ENCODE results near the gene BCKDHA.
A peak's percentile ranks its signal among the peaks of the same experiment; 100 is the strongest.

The BCKDHA gene

DNA sequence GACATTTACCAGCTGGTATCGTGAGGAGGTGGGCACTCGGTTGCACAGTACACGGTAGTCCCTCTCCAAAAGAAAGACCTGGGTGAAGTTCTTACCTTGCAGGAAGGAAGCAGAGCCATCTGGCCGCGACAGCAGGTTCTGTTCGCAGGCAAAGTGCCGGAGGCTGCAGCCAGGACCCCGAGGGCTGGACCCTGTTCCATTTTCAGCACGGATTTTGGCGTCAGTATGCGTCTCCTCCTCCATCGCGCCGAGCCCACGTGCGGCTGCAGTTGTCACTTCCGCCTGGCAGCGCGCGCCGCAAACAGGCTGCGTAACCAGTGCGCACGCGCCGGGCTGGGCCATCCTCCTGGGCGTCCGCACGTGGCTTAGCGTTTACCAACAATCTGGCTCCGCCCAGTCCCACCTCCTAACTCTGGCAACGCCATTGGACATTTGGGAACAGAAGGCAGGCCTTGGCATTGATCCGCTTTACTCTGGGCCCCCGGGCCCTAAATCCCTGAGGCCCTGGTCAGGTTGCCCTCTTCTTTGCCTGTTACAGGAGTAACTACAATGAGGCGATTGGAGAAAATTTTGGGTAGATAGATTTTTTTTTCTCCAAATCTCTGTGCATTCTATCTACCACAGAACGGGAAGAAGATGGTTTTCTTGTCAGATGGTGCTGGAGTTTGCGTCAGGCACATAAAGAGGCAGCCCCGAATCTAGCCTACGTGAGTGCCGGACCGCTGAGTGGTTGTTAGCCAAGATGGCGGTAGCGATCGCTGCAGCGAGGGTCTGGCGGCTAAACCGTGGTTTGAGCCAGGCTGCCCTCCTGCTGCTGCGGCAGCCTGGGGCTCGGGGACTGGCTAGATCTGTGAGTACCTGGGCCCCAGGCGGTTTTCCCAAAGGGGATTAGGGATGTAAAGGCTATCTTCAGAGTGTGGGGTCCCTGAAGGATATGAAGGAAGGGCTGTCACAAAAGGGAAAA lies at the start of gene BCKDHA, which contains the start of gene EXOSC5:
TSS of gene BCKDHA (plus strand) at position 733 of the 964 bp plus-strand sequence. CDS start at position 743, 10 bp downstream.
TSS of gene EXOSC5 (minus strand) at position 274 of the 964 bp plus-strand sequence. CDS start at position 243, 31 bp downstream.
- DNase-seq, result peak; percentile 98

- no peak for DNase-seq
Observed at GRCh38 chr19:41350735-41351338, 46.8 kb upstream of the BCKDHA start.

GRCh38 chr19:41351339-41352245 lies 46.0 kb upstream of the BCKDHA start:
- DNase-seq, result peak; percentile 84

- no peak for DNase-seq
Observed at GRCh38 chr19:41352279-41352608, 45.4 kb upstream of the BCKDHA start.

DNA sequence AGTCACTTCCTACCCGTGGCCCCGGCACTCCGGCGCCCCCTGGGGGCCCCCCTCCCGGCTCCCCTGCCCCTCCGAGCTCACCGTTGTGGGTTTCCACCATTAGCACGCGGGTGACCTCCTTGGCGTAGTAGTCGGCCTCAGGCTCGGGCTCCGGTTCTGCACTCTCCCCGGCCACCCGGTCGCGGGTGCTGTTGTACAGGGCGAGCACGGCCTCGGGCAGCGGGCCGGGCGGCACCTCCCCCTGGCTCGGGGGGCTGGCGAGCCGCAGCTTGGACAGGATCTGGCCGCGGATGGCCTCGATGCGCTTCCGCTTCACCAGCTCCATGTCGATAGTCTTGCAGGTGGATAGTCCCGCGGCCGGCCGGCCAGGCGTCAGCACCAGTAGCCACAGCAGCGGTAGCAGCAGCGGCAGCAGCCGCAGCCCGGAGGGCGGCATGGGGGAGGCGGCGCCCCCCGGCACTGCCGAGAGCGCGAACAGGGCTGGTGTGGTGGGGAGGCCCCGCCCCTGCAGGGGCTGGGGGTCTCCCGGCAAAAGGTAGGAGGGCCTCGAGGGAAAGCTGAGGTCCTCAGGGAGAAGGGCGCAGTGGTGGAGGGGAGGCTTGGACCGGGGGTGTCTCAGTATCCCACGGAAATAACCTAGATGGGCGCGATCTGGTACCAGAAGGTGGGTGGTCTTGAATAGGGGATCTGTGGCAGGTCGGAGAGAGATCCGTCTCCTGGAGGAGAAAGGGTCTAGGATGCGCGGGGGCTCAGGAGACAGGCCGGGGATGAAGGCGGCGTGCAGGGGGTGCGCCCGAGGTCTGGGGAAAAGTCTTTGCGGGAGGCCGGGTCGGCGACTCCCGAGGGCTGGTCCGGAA lies 44.8 kb upstream of the BCKDHA start:
- peak; percentile 70 for DNase-seq

GRCh38 chr19:41353466-41354342 lies 43.9 kb upstream of the BCKDHA start, which contains the start of gene TGFB1:
TSS of gene TGFB1 (minus strand) at chr19:41353922. CDS start at chr19:41353044, 878 bp downstream.
- peak; percentile 89 for DNase-seq

GRCh38 chr19:41354343-41354953 lies 43.2 kb upstream of the BCKDHA start:
- DNase-seq, result no peak

DNA sequence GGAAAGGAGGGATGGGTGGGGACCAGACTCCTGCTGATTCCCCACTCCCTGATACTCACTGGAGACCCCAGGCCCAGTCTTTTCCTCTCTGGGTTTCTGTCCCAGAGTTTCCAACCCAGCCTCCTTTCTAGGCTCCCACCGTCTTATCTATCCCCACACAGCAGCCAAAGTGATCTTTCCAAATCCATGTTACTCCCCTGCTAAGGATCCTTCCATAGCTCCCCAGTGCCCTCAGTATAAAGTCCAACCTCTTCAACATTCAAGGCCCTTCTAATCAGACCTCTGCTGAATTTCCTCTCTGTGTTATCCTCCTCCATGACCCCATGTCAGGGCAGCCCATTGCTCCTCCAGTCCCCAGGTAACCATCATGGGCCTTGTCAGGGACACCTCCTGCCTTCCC lies 42.6 kb upstream of the BCKDHA start:
- no peak for DNase-seq

DNA sequence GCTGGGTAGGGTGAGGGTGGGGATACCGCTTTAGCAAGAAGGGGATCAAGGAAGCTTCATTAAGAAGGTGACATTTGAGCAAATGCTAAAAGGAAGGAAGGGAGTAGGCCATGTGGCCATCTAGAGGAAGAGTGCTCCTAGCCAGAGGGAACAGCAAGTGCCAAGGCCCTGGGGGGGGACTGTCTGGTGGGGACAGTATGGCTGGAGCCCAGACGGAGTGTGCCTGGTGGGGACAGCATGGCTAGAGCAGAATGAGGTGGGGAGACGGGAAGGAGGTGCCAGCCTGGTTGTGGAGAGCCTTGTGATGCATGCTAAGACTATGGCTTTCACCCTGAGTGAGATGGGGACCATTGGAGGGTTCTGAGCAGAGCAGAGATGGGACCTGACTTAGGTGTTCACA lies 41.8 kb upstream of the BCKDHA start:
- DNase-seq, result no peak

DNA sequence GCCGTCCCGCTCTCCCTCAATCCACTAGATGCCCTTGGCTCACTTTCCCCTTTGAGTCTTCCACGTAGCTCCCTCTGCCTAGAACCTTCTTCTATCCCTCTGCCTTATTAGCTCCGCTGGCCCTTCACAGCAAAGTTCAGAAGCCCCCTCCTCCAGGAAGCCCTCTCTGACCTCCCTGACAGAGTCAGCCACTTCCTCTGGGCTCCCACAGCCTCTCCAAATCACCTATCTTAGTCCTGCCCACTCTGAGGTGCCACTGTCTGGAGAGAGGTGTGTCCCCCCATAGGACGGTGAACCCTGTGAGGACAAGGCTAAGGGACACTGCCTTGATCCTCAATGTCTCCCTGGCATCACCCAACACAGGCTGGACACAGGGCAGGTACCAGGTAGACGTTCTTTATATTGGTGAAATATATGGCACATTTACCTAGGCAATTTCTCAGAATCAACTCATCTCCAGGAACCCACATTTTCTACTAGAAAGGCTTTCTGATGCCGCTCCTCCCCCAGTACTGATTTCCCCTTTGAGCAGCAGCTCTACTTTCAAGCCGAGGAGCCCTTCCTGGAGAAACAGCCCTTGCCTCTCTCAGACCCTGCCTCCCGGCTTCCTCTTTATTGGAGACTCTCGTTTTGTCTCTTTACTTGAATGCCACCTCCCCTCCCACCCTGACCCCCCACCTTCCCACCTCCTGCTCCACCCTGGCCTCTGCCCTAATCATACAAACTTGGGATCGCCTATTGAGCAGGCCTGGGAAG lies 40.5 kb upstream of the BCKDHA start:
- no peak for DNase-seq

- DNase-seq, result no peak
Observed at GRCh38 chr19:41357746-41358145, 39.9 kb upstream of the BCKDHA start.

- DNase-seq, result no peak
Observed at GRCh38 chr19:41359741-41360140, 37.9 kb upstream of the BCKDHA start.

GRCh38 chr19:41362143-41362847 lies 35.3 kb upstream of the BCKDHA start:
- no peak for DNase-seq

DNA sequence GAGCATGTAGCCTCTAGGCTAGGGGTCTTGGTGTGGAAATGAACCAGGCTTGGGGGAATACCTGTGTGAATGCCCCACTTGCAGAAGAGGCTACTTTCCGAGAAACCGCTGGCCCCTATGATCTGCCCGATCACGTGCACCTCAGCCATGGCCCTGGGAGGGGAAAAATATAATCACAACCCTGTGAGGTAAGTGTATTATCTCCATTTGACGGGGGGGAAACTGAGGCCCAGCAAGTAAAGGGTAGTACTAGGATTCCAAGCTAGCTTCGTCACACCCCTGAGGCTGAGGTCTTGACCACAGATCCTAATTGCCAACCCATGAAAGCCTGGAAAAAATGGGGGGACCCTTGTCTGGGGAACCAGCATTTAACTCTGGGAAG lies 34.3 kb upstream of the BCKDHA start:
- no peak for DNase-seq

GRCh38 chr19:41363753-41364523 lies 33.7 kb upstream of the BCKDHA start, which contains the start of gene B9D2:
TSS of gene B9D2 (minus strand) at chr19:41364149. CDS start at chr19:41363519, 630 bp downstream.
- DNase-seq, result peak; percentile 97

DNA sequence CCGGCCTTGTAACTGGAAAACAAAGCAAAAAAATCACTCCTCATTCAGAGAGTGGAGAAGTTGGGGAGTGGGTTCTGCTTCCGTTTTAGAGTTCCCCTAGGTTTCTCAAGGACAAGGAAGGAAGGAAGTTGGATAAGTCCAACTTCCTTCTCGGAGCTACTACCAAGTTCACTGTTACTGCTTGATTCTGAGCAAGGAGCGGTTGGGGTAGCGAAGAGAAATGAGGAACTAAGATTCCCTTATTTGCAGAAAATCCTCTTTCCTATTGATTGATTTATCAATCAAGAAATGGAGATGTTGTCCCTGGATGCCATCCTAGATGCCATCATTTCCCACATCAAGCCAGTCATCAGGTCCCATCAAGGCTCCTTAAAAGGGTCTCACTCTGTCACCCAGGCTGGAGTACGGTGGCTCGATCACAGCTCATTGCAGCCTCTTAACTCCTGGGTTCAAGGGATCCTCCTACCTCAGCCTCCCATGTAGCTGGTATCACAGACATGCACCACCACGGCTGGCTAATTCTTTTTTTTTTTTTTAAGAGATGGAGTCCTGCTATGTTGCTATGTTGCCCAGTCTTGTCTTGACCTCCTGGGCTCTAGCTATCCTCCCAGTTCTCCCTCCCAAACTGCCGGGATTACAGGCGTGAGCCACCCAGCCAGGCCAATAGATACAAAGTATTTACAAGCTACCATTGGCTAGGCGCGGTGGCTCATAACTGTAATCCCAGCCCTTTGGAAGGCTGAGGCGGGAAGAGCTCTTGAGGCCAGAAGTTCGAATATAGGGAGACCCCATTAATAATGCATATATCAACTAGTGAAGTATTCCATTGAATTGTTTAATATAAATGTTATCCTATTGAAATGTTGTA lies 32.9 kb upstream of the BCKDHA start:
- DNase-seq, result no peak

DNA sequence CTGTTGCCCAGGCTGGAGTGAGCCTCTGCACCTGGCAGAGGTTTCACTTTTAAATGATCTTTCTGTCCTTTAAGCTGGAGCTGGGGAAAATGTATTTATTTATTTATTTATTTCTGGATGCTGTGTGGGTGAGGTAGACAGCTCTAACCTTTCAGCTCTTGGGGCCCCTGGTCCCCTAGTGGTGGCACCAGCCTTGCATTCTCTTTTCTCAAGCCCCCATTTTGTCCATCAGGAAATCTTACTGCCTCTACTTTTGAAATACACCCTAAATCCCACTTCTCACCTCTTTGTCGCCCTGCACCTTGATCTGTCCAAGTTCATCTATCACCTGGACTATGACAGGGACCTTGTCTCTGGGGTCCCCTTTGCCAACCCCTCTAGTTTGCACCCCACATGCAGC lies 31.5 kb upstream of the BCKDHA start:
- DNase-seq, result no peak
